NOMO-1 treated with DMSO at 0.1 percent for 48 hours (cell line): ENCODE results near the gene C1orf35.
A peak's percentile ranks its signal among the peaks of the same experiment; 100 is the strongest.
"Not testable (repeated sequence)": the region's sequence is repeated elsewhere in the genome, so short reads cannot be mapped to it uniquely, and the experiment has no call there.

ENCODE experiments used
- DNase-seq: peaks from one replicate; lab custom pipeline; 2025; ENCODE audit not compliant: unreplicated experiment; lab: John Stamatoyannopoulos, UW

Gene C1orf35

GRCh38 chr1:228142701-228143136 lies 39.6 kb upstream of the C1orf35 start:
- DNase-seq: no peak

- DNase-seq: no peak
Measured at GRCh38 chr1:228142155-228142691, 39.1 kb upstream of the C1orf35 start.

- no peak for DNase-seq
Measured at GRCh38 chr1:228141226-228142044, 38.3 kb upstream of the C1orf35 start.

GRCh38 chr1:228140724-228141225 lies 37.6 kb upstream of the C1orf35 start:
- no peak for DNase-seq

GRCh38 chr1:228139931-228140723 lies 37.0 kb upstream of the C1orf35 start, which contains the start of gene GUK1:
Gene GUK1, plus strand, starts transcription at chr1:228140279. Its CDS starts 24 bp downstream, at chr1:228140303.
- DNase-seq: peak; percentile 100

- no peak for DNase-seq
Measured at GRCh38 chr1:228139406-228139930, 36.3 kb upstream of the C1orf35 start.

GRCh38 chr1:228136901-228137300 lies 33.8 kb upstream of the C1orf35 start:
- no peak for DNase-seq

GRCh38 chr1:228134591-228134990 lies 31.5 kb upstream of the C1orf35 start:
- no peak for DNase-seq

- DNase-seq: no peak
Measured at GRCh38 chr1:228131766-228132165, 28.6 kb upstream of the C1orf35 start.

GRCh38 chr1:228125185-228125584 lies 22.1 kb upstream of the C1orf35 start:
- no peak for DNase-seq

GRCh38 chr1:228123505-228123904 lies 20.4 kb upstream of the C1orf35 start:
- no peak for DNase-seq

- no peak for DNase-seq
Measured at GRCh38 chr1:228122921-228123441, 19.9 kb upstream of the C1orf35 start.

GRCh38 chr1:228120857-228121489 lies 17.8 kb upstream of the C1orf35 start:
- DNase-seq: peak; percentile 78

- DNase-seq: no peak
Measured at GRCh38 chr1:228120351-228120750, 17.2 kb upstream of the C1orf35 start.

- DNase-seq: no peak
Measured at GRCh38 chr1:228118040-228118439, 14.9 kb upstream of the C1orf35 start.

- DNase-seq: no peak
Measured at GRCh38 chr1:228117335-228117734, 14.2 kb upstream of the C1orf35 start.

GRCh38 chr1:228114827-228115226 lies 11.7 kb upstream of the C1orf35 start:
- DNase-seq: no peak

- DNase-seq: no peak
Measured at GRCh38 chr1:228112617-228113016, 9.5 kb upstream of the C1orf35 start.

GRCh38 chr1:228112167-228112566 lies 9.0 kb upstream of the C1orf35 start:
- DNase-seq: no peak

GRCh38 chr1:228111315-228111714 lies 8.2 kb upstream of the C1orf35 start:
- DNase-seq: not testable (repeated sequence)

GRCh38 chr1:228110556-228110955 lies 7.4 kb upstream of the C1orf35 start:
- no peak for DNase-seq
